ENCODE measurements around the gene HOTAIR. TPM values are rescaled to one million over a fixed set of nuclear protein-coding genes. Genes with fewer than 3 reads are reported as not detected.

HOTAIR gene
- total RNA-seq, 1 experiment from 2014 or later = 7.4 TPM

DNA sequence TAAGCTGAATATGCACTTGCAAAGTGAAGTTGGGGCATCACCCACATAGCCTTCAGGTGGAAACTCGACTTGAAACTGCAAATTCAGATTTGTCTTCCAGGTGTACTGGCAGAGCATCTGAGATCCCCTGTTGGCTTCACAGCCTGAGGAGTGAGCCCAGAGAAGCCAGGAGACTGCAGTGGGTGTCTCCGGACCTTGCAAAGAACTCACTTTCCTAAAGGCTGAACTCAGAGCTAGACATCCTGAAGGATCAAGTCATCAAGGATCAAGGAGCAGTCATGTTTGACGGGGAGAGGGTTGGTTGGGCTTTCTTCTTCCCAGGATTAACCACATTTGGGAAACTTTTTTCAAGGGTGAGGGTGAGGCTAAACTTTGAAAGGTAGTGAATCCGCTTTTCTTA, 45.2 kb downstream of the HOTAIR start:
- no peak for DNase-seq (ENCODE audit: low read depth)

DNA sequence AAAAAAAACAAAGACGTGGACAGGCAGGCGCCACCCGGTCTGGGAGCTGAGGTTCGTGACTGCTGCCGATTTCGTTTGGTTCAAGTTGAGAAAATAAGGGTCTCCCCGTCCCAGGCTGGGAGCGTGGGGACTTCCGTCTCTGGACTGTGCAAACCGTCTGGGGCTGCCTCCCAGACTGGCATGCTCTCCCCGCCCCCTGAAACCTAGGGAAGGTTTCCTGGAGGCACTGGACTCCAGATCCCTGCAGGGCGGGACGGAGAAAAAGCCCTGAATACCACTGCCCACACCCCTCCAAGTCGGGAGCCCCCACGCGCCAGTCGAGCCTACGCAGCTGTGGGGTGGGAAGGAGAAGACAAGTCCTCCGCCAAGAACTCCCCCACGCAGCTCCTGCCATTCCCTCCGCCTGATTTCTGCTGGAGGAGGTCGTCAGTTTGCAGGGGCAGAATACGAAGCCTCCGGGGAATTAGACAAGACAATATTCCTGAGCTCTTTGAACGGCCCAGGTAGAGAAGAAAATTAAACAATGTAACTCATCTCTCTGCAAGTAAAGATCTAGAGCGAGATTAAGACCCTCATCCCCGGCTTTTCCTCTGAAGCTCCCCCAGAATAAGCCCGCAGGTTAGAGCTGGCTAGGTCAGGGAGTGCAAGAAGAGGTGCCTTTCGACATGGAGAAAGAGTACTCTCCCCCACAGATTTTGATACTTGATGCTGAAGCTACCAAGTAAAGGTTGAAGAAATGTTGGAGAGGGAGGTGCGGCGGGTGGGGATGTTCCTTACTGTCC, 46.5 kb downstream of the HOTAIR start:
- peak; percentile 55 for DNase-seq (ENCODE audit: low read depth)

DNA sequence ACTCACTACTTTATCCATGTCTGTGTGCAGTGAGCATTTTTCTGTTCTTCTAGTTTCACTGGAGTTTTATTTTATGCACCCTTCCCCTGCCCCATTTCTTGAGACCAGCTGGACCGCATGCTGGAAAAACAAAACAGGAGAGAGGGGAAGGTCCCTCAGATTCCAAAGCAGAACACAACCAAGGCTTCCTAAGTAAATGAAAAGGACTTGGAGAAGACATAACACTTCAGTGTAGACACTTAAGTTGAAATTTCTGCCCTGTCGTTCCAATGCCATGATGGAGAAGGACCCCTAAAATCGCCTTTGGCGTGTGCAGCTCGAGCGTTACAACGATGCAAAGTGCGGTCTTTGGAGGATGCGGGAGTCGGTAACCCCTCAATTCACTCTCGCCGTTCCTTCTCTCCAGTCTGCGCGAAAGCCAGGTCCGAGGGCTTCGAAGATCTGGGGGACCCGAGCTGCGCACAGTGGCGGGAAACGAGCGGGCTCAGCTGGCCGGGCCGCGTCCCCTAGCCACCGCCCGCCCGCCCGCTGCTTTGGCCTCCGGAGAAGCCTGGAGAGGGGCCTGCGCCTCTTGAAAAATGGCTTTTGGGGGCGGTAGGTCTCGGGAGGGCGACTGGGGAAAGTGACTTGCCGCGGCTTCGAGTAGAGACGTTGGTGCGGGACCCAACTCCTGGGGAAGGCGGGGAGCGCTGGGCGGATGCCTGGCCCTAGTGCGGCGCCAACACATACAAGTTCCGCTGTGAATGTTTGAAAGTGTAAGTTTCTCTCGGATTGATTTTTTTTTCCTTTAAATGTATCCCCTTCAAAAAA, 47.3 kb downstream of the HOTAIR start:
- no peak for DNase-seq (ENCODE audit: low read depth)

DNA sequence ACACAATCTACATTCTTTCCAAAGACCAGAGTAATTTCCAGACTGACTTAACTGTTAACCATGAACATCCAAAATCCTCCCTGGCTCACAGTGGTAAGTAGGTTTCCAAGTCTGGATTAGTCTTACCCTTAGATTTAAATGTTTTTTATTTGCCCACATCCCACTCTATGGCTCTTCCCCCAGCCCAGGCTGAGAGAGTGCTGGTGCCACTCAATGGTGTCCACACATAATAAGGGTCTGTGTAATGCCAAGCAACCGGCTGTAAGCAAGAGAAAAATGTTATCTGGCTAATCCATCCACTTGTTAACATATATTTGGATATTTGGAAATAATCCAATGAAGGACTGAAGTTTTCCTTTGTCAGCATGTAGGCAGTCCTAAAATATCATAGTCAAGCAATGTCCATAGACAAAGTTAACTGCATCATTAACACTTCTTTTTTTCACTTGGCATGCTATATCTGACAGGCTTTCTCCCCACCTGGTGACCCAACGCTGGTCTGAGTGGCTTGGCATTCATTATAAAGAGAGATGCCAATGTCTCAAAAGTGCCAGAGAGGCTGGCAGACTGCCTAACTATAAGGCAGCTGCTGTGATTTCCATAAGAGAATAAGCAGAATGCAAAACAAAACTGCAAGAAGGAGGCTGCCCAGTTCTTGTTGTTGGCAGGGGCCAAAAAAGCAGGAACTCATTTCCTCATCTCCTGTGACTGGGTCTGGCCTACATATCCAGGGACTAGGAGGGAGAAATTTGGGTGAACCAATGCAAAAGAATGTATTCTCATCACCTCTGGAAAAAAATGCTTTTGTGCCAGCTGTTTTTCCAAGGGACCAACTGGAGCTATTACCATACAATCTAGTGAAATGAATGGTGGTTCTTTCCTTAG, 50.0 kb downstream of the HOTAIR start:
- no peak for DNase-seq (ENCODE audit: low read depth)

DNA sequence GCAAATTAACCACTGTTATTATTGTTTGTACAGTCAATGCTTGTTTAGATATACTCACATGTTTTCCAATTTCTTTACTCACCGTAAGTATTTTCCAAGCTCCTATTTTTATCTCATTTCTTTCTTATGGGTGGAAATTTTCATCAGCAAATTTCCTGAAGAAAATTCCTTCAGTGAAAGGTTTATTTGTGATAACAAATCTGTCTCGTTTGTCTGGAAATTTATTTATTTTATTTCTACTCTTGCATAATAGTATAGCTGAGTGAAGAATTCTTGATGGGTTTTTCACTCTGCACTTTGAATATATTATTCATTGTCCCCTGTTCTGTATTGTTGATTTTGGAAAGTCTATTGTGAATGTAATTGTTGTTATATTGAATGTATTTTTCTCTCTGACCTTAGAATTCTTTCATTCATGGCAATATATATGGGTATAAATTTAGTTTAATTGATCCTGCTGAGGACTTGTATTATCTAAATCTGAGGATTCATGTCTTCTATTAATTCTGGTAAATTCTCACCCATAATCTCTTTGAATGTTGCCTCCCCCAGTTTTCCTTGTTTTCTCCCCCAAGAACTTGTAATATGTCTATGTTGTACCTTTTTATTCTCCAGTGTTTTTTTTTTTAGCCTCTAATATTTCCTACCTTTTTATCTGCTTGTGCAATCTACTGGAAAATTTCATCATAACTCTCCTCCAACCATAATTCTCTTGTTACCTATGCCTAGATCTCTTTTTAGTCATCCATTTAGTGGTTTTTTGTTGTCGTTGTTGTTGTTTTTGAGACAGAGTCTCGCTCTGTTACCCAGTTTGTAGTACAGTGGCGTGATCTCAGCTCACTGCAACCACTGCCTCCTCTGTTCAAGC, 57.7 kb downstream of the HOTAIR start:
- no peak for DNase-seq (ENCODE audit: low read depth)

Other genes with a start within 250 kb of the HOTAIR start
- gene CALCOCO1, start 247.5 kb downstream of the HOTAIR start, total RNA-seq (2014; rRNA removed; shearing (Covaris generic)) = 28.3 and 47.3 TPM in 2 replicates
- gene CISTR, start 223.0 kb downstream of the HOTAIR start, total RNA-seq (2014; rRNA removed; shearing (Covaris generic)) = not detected in 2 replicates
- 27.8 and 31.2 TPM in 2 replicates for gene HOXC13, start 36.1 kb downstream of the HOTAIR start, total RNA-seq (2014; rRNA removed; shearing (Covaris generic))
- not detected in 2 replicates for gene HOXC12, start 20.1 kb downstream of the HOTAIR start, total RNA-seq (2014; rRNA removed; shearing (Covaris generic))
- gene HOXC11, start 1.8 kb downstream of the HOTAIR start, total RNA-seq (2014; rRNA removed; shearing (Covaris generic)) = 1.7 and 1.9 TPM in 2 replicates
- gene HOXC10, start 10.2 kb upstream of the HOTAIR start, total RNA-seq (2014; rRNA removed; shearing (Covaris generic)) = 15.0 and 15.3 TPM in 2 replicates
- gene HOXC9, start 25.2 kb upstream of the HOTAIR start, total RNA-seq (2014; rRNA removed; shearing (Covaris generic)) = 4.9 and 5.7 TPM in 2 replicates
- 0.84 and 1.2 TPM in 2 replicates for gene HOXC8, start 34.0 kb upstream of the HOTAIR start, total RNA-seq (2014; rRNA removed; shearing (Covaris generic))
- gene HOXC6, start 53.5 kb upstream of the HOTAIR start, total RNA-seq (2014; rRNA removed; shearing (Covaris generic)) = 2.5 and 5.2 TPM in 2 replicates
- gene HOXC5, start 58.1 kb upstream of the HOTAIR start, total RNA-seq (2014; rRNA removed; shearing (Covaris generic)) = 0.25 TPM in 1 of 2 replicates, not detected in the other
- gene HOXC4, start 78.9 kb upstream of the HOTAIR start, total RNA-seq (2014; rRNA removed; shearing (Covaris generic)) = 1.9 and 4.3 TPM in 2 replicates
- 36.9 and 38.2 TPM in 2 replicates for gene SMUG1, start 214.0 kb upstream of the HOTAIR start, total RNA-seq (2014; rRNA removed; shearing (Covaris generic))